HG02623 (cell line): ENCODE data around the gene P4HA2.

Experiments
- ATAC-seq: cut with Tn5 transposase; IDR thresholded peaks from one replicate; pipeline ENCODE4 v1.9.1; 2021; ENCODE audit warnings: moderate library complexity; ENCODE audit not compliant: unreplicated experiment

P4HA2 gene

GRCh38 chr5:132205385-132206125 lies 22.1 kb downstream of the P4HA2 start:
- ATAC-seq: peak; percentile 49

- no peak for ATAC-seq
Measured at GRCh38 chr5:132204371-132205135, 23.1 kb downstream of the P4HA2 start.

- ATAC-seq: no peak
Measured at GRCh38 chr5:132203916-132204315, 23.7 kb downstream of the P4HA2 start.

- no peak for ATAC-seq
Measured at GRCh38 chr5:132203464-132203818, 24.2 kb downstream of the P4HA2 start.

GRCh38 chr5:132202711-132203463 lies 24.8 kb downstream of the P4HA2 start:
- ATAC-seq: no peak

- ATAC-seq: no peak
Measured at GRCh38 chr5:132199116-132199680, 28.5 kb downstream of the P4HA2 start.

- ATAC-seq: no peak
Measured at GRCh38 chr5:132198571-132198970, 29.1 kb downstream of the P4HA2 start.

- no peak for ATAC-seq
Measured at GRCh38 chr5:132195727-132196126, 31.9 kb downstream of the P4HA2 start.

- ATAC-seq: no peak
Measured at GRCh38 chr5:132193165-132193694, 34.4 kb downstream of the P4HA2 start.

GRCh38 chr5:132190161-132190817 lies 37.4 kb downstream of the P4HA2 start:
- ATAC-seq: peak; percentile 73

GRCh38 chr5:132184588-132184987 lies 43.1 kb downstream of the P4HA2 start:
- ATAC-seq: no peak

GRCh38 chr5:132183723-132184122 lies 43.9 kb downstream of the P4HA2 start:
- no peak for ATAC-seq

- ATAC-seq: no peak
Measured at GRCh38 chr5:132182359-132183040, 45.2 kb downstream of the P4HA2 start.

GRCh38 chr5:132181011-132181629 lies 46.5 kb downstream of the P4HA2 start:
- ATAC-seq: no peak

- ATAC-seq: no peak
Measured at GRCh38 chr5:132180134-132180745, 47.4 kb downstream of the P4HA2 start.

- no peak for ATAC-seq
Measured at GRCh38 chr5:132179405-132179804, 48.2 kb downstream of the P4HA2 start.

GRCh38 chr5:132177691-132178149 lies 49.9 kb downstream of the P4HA2 start:
- ATAC-seq: no peak

- ATAC-seq: peak; percentile 46
Measured at GRCh38 chr5:132176987-132177386, 50.7 kb downstream of the P4HA2 start.

- ATAC-seq: peak; percentile 27
Measured at GRCh38 chr5:132176521-132176945, 51.1 kb downstream of the P4HA2 start.
